HCT116 (cell line): ENCODE results near the gene ACTN4.

Experiments used
- EZH2phosphoT487 ChIP-seq: fragments of 200-600 bp; IDR thresholded peaks from 2 replicates; pipeline ENCODE4 v1.6.1; 2018; ENCODE audit warnings: antibody characterized with exemption, borderline replicate concordance
- JUND ChIP-seq: IDR thresholded peaks from 2 replicates; pipeline ENCODE4 v1.6.1; 2012
- POLR2A ChIP-seq: IDR thresholded peaks from 2 replicates; pipeline ENCODE4 v1.7.0; 2011; ENCODE audit warnings: borderline replicate concordance; ENCODE audit not compliant: insufficient read depth, insufficient read length; ENCODE audit errors: extremely low read depth
- SP1 ChIP-seq: IDR thresholded peaks from 2 replicates; pipeline ENCODE4 v1.6.1; 2012; ENCODE audit warnings: low read depth
- ZFX ChIP-seq: fragments of 450-650 bp; IDR thresholded peaks from 2 replicates; pipeline ENCODE4 v1.6.1; 2017
- TF ChIP-seq, protein P1 (sequence below): IDR thresholded peaks from 2 replicates; pipeline ENCODE4 v1.6.1; 2012; ENCODE audit warnings: low read depth
- TF ChIP-seq, protein P2 (sequence below), 3 experiments: fragments of 200-600 bp in 1 of 3; sonication (generic) in 1 of 3; IDR thresholded peaks in 2 of 3; conservative IDR thresholded peaks in 1 of 3; 2 replicates each; pipeline ENCODE4 v1.5.1; 2012 to 2017; ENCODE audit warnings: low read depth in 2 of 3, low read length in 2 of 3, antibody characterized with exemption in 1 of 3, borderline replicate concordance in 1 of 3, control low read depth in 1 of 3, mild to moderate bottlenecking in 1 of 3, mixed read lengths in 1 of 3, mixed run types in 1 of 3, moderate library complexity in 1 of 3; ENCODE audit not compliant: insufficient read depth in 1 of 3
- TF ChIP-seq, protein P3 (sequence below): IDR thresholded peaks from 2 replicates; pipeline ENCODE4 v1.6.1; 2012
- TF ChIP-seq, protein P4 (sequence below): IDR thresholded peaks from 2 replicates; pipeline ENCODE4 v1.6.1; 2011; ENCODE audit warnings: mild to moderate bottlenecking, low read length, moderate library complexity; ENCODE audit not compliant: insufficient replicate concordance; ENCODE audit errors: extremely low read depth

DNA sequence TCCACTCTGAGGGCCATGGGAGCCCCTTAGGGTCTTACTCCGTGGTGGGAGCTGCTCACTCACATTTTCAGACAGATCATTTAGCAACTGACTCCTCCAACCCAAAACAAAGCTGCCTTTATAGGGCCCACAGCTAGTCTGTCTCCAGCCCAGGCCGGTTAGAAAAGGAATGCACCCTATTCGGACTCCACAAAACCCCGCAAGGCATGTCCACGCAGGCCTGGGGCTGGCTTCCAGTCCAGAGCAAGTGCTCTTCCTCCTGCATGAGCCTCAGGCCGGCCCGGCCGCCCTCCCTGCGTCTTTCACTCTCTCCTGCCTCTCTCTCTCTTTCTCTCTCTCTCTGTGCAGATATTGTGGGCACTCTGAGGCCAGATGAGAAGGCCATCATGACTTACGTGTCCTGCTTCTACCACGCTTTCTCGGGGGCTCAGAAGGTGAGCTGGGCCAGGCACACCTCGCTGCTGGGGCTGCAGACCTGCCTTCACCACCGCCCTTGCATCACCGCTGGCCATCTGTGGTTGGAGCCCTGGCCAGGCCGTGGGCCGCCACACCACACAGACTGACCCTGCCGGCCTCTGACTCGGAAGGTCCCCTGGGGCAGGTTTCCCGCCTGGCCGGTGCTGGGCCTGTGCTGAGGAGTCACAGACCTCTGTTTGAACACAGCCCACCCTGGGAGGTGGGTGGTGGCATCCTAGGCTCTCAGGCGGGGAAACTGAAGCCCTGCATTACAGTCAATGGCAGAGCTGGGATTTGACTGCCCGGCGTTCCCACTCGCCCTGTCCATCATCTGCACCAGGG, 63.7 kb downstream of the ACTN4 start:
- no peak for TF ChIP-seq POLR2A
- TF ChIP-seq ZFX, result 0 out of 2 replicates have a peak, but pooled peaks have one; percentile 12
- TF ChIP-seq, protein P1, sequence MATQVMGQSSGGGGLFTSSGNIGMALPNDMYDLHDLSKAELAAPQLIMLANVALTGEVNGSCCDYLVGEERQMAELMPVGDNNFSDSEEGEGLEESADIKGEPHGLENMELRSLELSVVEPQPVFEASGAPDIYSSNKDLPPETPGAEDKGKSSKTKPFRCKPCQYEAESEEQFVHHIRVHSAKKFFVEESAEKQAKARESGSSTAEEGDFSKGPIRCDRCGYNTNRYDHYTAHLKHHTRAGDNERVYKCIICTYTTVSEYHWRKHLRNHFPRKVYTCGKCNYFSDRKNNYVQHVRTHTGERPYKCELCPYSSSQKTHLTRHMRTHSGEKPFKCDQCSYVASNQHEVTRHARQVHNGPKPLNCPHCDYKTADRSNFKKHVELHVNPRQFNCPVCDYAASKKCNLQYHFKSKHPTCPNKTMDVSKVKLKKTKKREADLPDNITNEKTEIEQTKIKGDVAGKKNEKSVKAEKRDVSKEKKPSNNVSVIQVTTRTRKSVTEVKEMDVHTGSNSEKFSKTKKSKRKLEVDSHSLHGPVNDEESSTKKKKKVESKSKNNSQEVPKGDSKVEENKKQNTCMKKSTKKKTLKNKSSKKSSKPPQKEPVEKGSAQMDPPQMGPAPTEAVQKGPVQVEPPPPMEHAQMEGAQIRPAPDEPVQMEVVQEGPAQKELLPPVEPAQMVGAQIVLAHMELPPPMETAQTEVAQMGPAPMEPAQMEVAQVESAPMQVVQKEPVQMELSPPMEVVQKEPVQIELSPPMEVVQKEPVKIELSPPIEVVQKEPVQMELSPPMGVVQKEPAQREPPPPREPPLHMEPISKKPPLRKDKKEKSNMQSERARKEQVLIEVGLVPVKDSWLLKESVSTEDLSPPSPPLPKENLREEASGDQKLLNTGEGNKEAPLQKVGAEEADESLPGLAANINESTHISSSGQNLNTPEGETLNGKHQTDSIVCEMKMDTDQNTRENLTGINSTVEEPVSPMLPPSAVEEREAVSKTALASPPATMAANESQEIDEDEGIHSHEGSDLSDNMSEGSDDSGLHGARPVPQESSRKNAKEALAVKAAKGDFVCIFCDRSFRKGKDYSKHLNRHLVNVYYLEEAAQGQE, result no peak
- TF ChIP-seq, protein P2, sequence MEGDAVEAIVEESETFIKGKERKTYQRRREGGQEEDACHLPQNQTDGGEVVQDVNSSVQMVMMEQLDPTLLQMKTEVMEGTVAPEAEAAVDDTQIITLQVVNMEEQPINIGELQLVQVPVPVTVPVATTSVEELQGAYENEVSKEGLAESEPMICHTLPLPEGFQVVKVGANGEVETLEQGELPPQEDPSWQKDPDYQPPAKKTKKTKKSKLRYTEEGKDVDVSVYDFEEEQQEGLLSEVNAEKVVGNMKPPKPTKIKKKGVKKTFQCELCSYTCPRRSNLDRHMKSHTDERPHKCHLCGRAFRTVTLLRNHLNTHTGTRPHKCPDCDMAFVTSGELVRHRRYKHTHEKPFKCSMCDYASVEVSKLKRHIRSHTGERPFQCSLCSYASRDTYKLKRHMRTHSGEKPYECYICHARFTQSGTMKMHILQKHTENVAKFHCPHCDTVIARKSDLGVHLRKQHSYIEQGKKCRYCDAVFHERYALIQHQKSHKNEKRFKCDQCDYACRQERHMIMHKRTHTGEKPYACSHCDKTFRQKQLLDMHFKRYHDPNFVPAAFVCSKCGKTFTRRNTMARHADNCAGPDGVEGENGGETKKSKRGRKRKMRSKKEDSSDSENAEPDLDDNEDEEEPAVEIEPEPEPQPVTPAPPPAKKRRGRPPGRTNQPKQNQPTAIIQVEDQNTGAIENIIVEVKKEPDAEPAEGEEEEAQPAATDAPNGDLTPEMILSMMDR (IDR thresholded peaks at IDR 0.05 in 2 of 3, conservative IDR thresholded peaks at IDR 0.05 in 1 of 3; ENCODE audit: borderline replicate concordance in 1 of 3, insufficient read depth in 1 of 3, low read depth in 2 of 3, low read length in 2 of 3), result no peak
- TF ChIP-seq, protein P3, sequence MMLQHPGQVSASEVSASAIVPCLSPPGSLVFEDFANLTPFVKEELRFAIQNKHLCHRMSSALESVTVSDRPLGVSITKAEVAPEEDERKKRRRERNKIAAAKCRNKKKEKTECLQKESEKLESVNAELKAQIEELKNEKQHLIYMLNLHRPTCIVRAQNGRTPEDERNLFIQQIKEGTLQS, result no peak
- TF ChIP-seq SP1, result no peak
- TF ChIP-seq JUND, result no peak
- TF ChIP-seq EZH2phosphoT487, result no peak
- TF ChIP-seq, protein P4, sequence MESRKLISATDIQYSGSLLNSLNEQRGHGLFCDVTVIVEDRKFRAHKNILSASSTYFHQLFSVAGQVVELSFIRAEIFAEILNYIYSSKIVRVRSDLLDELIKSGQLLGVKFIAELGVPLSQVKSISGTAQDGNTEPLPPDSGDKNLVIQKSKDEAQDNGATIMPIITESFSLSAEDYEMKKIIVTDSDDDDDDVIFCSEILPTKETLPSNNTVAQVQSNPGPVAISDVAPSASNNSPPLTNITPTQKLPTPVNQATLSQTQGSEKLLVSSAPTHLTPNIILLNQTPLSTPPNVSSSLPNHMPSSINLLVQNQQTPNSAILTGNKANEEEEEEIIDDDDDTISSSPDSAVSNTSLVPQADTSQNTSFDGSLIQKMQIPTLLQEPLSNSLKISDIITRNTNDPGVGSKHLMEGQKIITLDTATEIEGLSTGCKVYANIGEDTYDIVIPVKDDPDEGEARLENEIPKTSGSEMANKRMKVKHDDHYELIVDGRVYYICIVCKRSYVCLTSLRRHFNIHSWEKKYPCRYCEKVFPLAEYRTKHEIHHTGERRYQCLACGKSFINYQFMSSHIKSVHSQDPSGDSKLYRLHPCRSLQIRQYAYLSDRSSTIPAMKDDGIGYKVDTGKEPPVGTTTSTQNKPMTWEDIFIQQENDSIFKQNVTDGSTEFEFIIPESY, result no peak
